Calu3 (cell line): ENCODE results near the gene COL18A1. TPM values are rescaled to one million over a fixed set of nuclear protein-coding genes. Genes with fewer than 3 reads are reported as not detected.

Experiments
- BruUV-seq: library from RNA; stranded (reverse); fragments of 400-500 nt; replicated peaks from 2 replicates; lab custom pipeline; 2021; lab: Mats Ljungman, UMichigan
- CTCF ChIA-PET: fragments of 300-600 bp; sonication (Branson Sonifier 250); formaldehyde crosslinking; loops from one replicate; lab custom pipeline; 2022; ENCODE audit warnings: antibody characterized with exemption; lab: Charles Lee
- DNase-seq: peaks from one replicate; pipeline ENCODE4 v3.0.0; 2022
- H3K27ac Mint-ChIP-seq: one replicate; pipeline ENCODE4 v1.8.0; 2022; ENCODE audit warnings: mixed read lengths; ENCODE audit not compliant: unreplicated experiment
- H3K27me3 Mint-ChIP-seq: one replicate; pipeline ENCODE4 v1.8.0; 2022; ENCODE audit warnings: mixed read lengths; ENCODE audit not compliant: unreplicated experiment
- H3K36me3 Mint-ChIP-seq: one replicate; pipeline ENCODE4 v1.8.0; 2022; ENCODE audit warnings: mild to moderate bottlenecking, moderate library complexity, mixed read lengths; ENCODE audit not compliant: insufficient read depth, unreplicated experiment
- H3K4me1 Mint-ChIP-seq: one replicate; pipeline ENCODE4 v1.8.0; 2022; ENCODE audit warnings: mild to moderate bottlenecking, low read depth, mixed read lengths; ENCODE audit not compliant: unreplicated experiment
- H3K4me3 Mint-ChIP-seq: one replicate; pipeline ENCODE4 v1.8.0; 2022; ENCODE audit warnings: mild to moderate bottlenecking, low read depth, moderate library complexity, mixed read lengths; ENCODE audit not compliant: unreplicated experiment
- H3K9me3 Mint-ChIP-seq: one replicate; pipeline ENCODE4 v1.8.0; 2022; ENCODE audit warnings: low read depth, mixed read lengths; ENCODE audit not compliant: unreplicated experiment
- CTCF ChIP-seq: fragments of 200-600 bp; IDR thresholded peaks from one replicate; pipeline ENCODE4 v1.8.0; 2022; ENCODE audit warnings: antibody characterized with exemption; ENCODE audit not compliant: unreplicated experiment
- intact Hi-C: fragments of 100-400 bp; cut with micrococcal nuclease; formaldehyde crosslinking; loops from one replicate; pipeline ENCODE4 v1.10.0; 2022; ENCODE audit not compliant: unreplicated experiment
- total RNA-seq: library from RNA; stranded (reverse); gene quantifications from 2 replicates; pipeline ENCODE4 v1.2.3, GENCODE V29; 2022

COL18A1 gene
- total RNA-seq, 1 experiment from 2014 or later = 82.9 TPM

- H3K27ac Mint-ChIP-seq = no peak overlapping the region
- H3K9me3 Mint-ChIP-seq = peaks cover 2% of the 10 kb centered on the region
- BruUV-seq = no TSS peak
- H3K4me3 Mint-ChIP-seq = no peak overlapping the region
- CTCF ChIA-PET = no interaction called here
- DNase-seq = no peak
- H3K36me3 Mint-ChIP-seq = no peaks in the 10 kb centered on the region
- no peaks in the 10 kb centered on the region for H3K4me1 Mint-ChIP-seq
- peaks cover 10% of the 10 kb centered on the region for H3K27me3 Mint-ChIP-seq
- no peak for TF ChIP-seq CTCF
- intact Hi-C loops = no loop called here
Observed at GRCh38 chr21:45381036-45381787, 23.8 kb upstream of the COL18A1 start.

GRCh38 chr21:45381865-45382696 lies 22.9 kb upstream of the COL18A1 start:
- no peak for TF ChIP-seq CTCF
- Mint-ChIP-seq H3K27me3 (peaks cover 10% of the 10 kb centered on the region), H3K36me3 (no peaks in the 10 kb centered on the region), H3K27ac (no peak overlapping the region), H3K9me3 (peaks cover under 1% of the 10 kb centered on the region), H3K4me3 (no peak overlapping the region), H3K4me1 (no peaks in the 10 kb centered on the region)
- intact Hi-C loops = no loop called here
- no TSS peak for BruUV-seq
- CTCF ChIA-PET = no interaction called here
- no peak for DNase-seq

GRCh38 chr21:45382697-45382997 lies 22.3 kb upstream of the COL18A1 start:
- no peak for TF ChIP-seq CTCF
- no peaks in the 10 kb centered on the region for H3K36me3 Mint-ChIP-seq
- BruUV-seq = no TSS peak
- H3K4me3 Mint-ChIP-seq = no peak overlapping the region
- no peaks in the 10 kb centered on the region for H3K4me1 Mint-ChIP-seq
- H3K27me3 Mint-ChIP-seq = peaks cover 10% of the 10 kb centered on the region
- DNase-seq = no peak
- CTCF ChIA-PET = no interaction called here
- intact Hi-C loops = no loop called here
- H3K9me3 Mint-ChIP-seq = no peaks in the 10 kb centered on the region
- no peak overlapping the region for H3K27ac Mint-ChIP-seq

GRCh38 chr21:45383111-45383614 lies 21.8 kb upstream of the COL18A1 start:
- CTCF ChIA-PET = no interaction called here
- H3K36me3 Mint-ChIP-seq = no peaks in the 10 kb centered on the region
- BruUV-seq = no TSS peak
- no peak overlapping the region for H3K4me3 Mint-ChIP-seq
- intact Hi-C loops = no loop called here
- peaks cover 10% of the 10 kb centered on the region for H3K27me3 Mint-ChIP-seq
- H3K9me3 Mint-ChIP-seq = no peaks in the 10 kb centered on the region
- no peaks in the 10 kb centered on the region for H3K4me1 Mint-ChIP-seq
- H3K27ac Mint-ChIP-seq = no peak overlapping the region
- no peak for DNase-seq
- no peak for TF ChIP-seq CTCF
